ENCODE results near the gene PXDN.
"Not testable (repeated sequence)": the region's sequence is repeated elsewhere in the genome, so short reads cannot be mapped to it uniquely, and the experiment has no call there.

PXDN gene

GRCh38 chr2:1704631-1705556 lies 39.4 kb downstream of the PXDN start:
- Histone ChIP-seq H3K4me1 (ENCODE audit: control insufficient read depth in 1 of 2, insufficient read depth in 1 of 2, low read depth in 1 of 2, low read length in 1 of 2) (peaks cover 0 to 9% of the 10 kb centered on the region in 2 experiments), H3K27me3 (no peaks in the 10 kb centered on the region), H3K27ac (no peak overlapping the region), H3K4me3 (ENCODE audit: low read depth in 1 of 2, low read length in 1 of 2) (no peak overlapping the region), H3K9me3 (no peaks in the 10 kb centered on the region), H3K36me3 (no peaks in the 10 kb centered on the region)
- no peak for TF ChIP-seq CTCF (IDR thresholded peaks at IDR 0.05)

GRCh38 chr2:1702186-1702565 lies 42.1 kb downstream of the PXDN start:
- TF ChIP-seq CTCF (IDR thresholded peaks at IDR 0.05), result no peak
- no peak overlapping the region for H3K4me3 ChIP-seq (ENCODE audit: low read depth in 1 of 2, low read length in 1 of 2)
- H3K4me1 ChIP-seq (ENCODE audit: control insufficient read depth in 1 of 2, insufficient read depth in 1 of 2, low read depth in 1 of 2, low read length in 1 of 2), result no peaks in the 10 kb centered on the region
- no peaks in the 10 kb centered on the region for H3K27me3 ChIP-seq
- H3K9me3 ChIP-seq, result no peaks in the 10 kb centered on the region
- no peak overlapping the region for H3K27ac ChIP-seq
- H3K36me3 ChIP-seq, result no peaks in the 10 kb centered on the region

GRCh38 chr2:1701556-1702185 lies 42.6 kb downstream of the PXDN start:
- Histone ChIP-seq H3K27me3 (no peaks in the 10 kb centered on the region), H3K27ac (no peak overlapping the region), H3K4me1 (ENCODE audit: control insufficient read depth in 1 of 2, insufficient read depth in 1 of 2, low read depth in 1 of 2, low read length in 1 of 2) (no peaks in the 10 kb centered on the region), H3K9me3 (no peaks in the 10 kb centered on the region), H3K4me3 (ENCODE audit: low read depth in 1 of 2, low read length in 1 of 2) (no peak overlapping the region), H3K36me3 (no peaks in the 10 kb centered on the region)
- no peak for TF ChIP-seq CTCF (IDR thresholded peaks at IDR 0.05)

GRCh38 chr2:1701020-1701419 lies 43.3 kb downstream of the PXDN start:
- Histone ChIP-seq H3K36me3 (no peaks in the 10 kb centered on the region), H3K9me3 (no peaks in the 10 kb centered on the region), H3K4me3 (ENCODE audit: low read depth in 1 of 2, low read length in 1 of 2) (no peak overlapping the region), H3K27me3 (no peaks in the 10 kb centered on the region), H3K4me1 (ENCODE audit: control insufficient read depth in 1 of 2, insufficient read depth in 1 of 2, low read depth in 1 of 2, low read length in 1 of 2) (no peaks in the 10 kb centered on the region), H3K27ac (no peak overlapping the region)
- no peak for TF ChIP-seq CTCF (IDR thresholded peaks at IDR 0.05)

GRCh38 chr2:1700427-1700826 lies 43.9 kb downstream of the PXDN start:
- not testable (repeated sequence) for H3K4me1 ChIP-seq (ENCODE audit: control insufficient read depth in 1 of 2, insufficient read depth in 1 of 2, low read depth in 1 of 2, low read length in 1 of 2); H3K9me3 ChIP-seq; H3K36me3 ChIP-seq; H3K4me3 ChIP-seq (ENCODE audit: low read depth in 1 of 2, low read length in 1 of 2); H3K27me3 ChIP-seq; H3K27ac ChIP-seq

Measured in neutrophil (primary cell).